Lung (tissue), 12 donors: Measurements from ENCODE around the gene GALNT12. TPM values are rescaled to one million over a fixed set of nuclear protein-coding genes. Genes with fewer than 3 reads are reported as not detected.

Experiments
- ATAC-seq: fragments of 200-7000 bp; cut with Tn5 transposase; one replicate; pipeline ENCODE4 v1.9.1; 2020; ENCODE audit warnings: moderate number of reproducible peaks; ENCODE audit not compliant: insufficient read depth, low FRiP score
- DNase-seq, 3 donors: peaks; one replicate each; pipeline ENCODE4 v3.0.0-alpha.2; 2013 to 2017
- H3K27ac ChIP-seq, 2 donors: one replicate each; pipeline ENCODE4 v1.5.1; 2013; ENCODE audit warnings: mild to moderate bottlenecking in 2 of 2, moderate library complexity in 2 of 2, control low read depth in 1 of 2, inconsistent platforms in 1 of 2, low read depth in 1 of 2, low read length in 1 of 2
- H3K27me3 ChIP-seq, 3 donors: one replicate each; pipeline ENCODE4 v1.5.1; 2013; ENCODE audit warnings: low read length in 2 of 3; ENCODE audit not compliant: control insufficient read depth in 3 of 3, insufficient read depth in 3 of 3
- H3K36me3 ChIP-seq, 4 donors: one replicate each; pipeline ENCODE4 v1.5.1; 2013; ENCODE audit warnings: low read length in 4 of 4, mild to moderate bottlenecking in 1 of 4, moderate library complexity in 1 of 4; ENCODE audit not compliant: control insufficient read depth in 4 of 4, insufficient read depth in 4 of 4
- H3K4me1 ChIP-seq, 5 donors: one replicate each; pipeline ENCODE4 v1.5.1; 2013; ENCODE audit warnings: low read length in 5 of 5, mild to moderate bottlenecking in 2 of 5, moderate library complexity in 1 of 5; ENCODE audit not compliant: control insufficient read depth in 5 of 5, insufficient read depth in 5 of 5
- H3K4me3 ChIP-seq: one replicate; pipeline ENCODE4 v1.5.1; 2013; ENCODE audit warnings: mild to moderate bottlenecking, control low read depth, moderate library complexity
- H3K9ac ChIP-seq, 2 donors: one replicate each; pipeline ENCODE4 v1.5.1; 2013; ENCODE audit warnings: low read length in 2 of 2, control low read depth in 1 of 2; ENCODE audit not compliant: insufficient read depth in 1 of 2
- H3K9me3 ChIP-seq, 4 donors: one replicate each; pipeline ENCODE4 v1.5.1; 2013; ENCODE audit warnings: low read length in 3 of 4, mild to moderate bottlenecking in 1 of 4, moderate library complexity in 1 of 4; ENCODE audit not compliant: control insufficient read depth in 4 of 4, insufficient read depth in 3 of 4
- WGBS, 2 donors: extraction: QIAGEN DNeasy Blood & Tissue Kit; methylation state at CpG; one replicate each; pipeline ENCODE4 v1.1.7; 2013; 5-methylcytosine and 5-hydroxymethylcytosine counted together
- polyA plus RNA-seq, 2 donors: library from polyadenylated mRNA; stranded (reverse); fragments of 200-250 nt; gene quantifications; one replicate each; pipeline ENCODE4 v1.2.1, GENCODE V29; 2013
- total RNA-seq, 2 donors: library from RNA; depleted of rRNA in 1 of 2; stranded (reverse); fragments of >200 nt in 1 of 2; gene quantifications; one replicate each; pipeline ENCODE4 v1.2.1, GENCODE V29; 2014 to 2021
- TF ChIP-seq, protein P1 (sequence below): IDR thresholded peaks from 2 replicates; pipeline ENCODE4 v1.5.1; 2012; ENCODE audit warnings: mild to moderate bottlenecking; ENCODE audit errors: control extremely low read depth, extremely low read depth
- donor health status: control.
- donor health status: control.
- donor health status: Bipolar disorder and iron deficiency.
- donor health status: healthy.
- donor health status: DM: yes; HTN: yes; CAD: no.

GALNT12 gene
- total and polyA plus RNA-seq, 4 donors, result 7.9 to 35.0 (median 20.1) TPM

DNA sequence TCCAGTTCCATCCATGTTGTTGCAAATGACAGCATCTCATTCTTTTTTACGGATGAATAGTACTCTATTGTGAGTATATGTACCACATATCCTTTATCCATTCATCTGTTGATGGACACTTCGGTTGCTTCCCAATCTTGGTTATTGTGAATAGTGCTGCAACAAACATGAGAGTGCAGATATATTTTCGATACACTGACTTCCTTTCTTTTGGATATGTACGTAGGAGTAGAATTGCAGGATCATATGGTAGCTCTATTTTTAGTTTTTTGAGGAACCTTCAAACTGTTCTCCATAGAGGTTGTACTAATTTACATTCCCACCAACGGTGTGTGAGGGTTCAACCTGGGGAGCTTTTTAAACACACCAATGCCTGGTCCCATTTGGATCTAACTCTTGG lies 22.3 kb downstream of the GALNT12 start:
- 58 to 74% methylated on average over 5 of the region's 5 CpGs for WGBS, 2 donors
- TF ChIP-seq, protein P1, sequence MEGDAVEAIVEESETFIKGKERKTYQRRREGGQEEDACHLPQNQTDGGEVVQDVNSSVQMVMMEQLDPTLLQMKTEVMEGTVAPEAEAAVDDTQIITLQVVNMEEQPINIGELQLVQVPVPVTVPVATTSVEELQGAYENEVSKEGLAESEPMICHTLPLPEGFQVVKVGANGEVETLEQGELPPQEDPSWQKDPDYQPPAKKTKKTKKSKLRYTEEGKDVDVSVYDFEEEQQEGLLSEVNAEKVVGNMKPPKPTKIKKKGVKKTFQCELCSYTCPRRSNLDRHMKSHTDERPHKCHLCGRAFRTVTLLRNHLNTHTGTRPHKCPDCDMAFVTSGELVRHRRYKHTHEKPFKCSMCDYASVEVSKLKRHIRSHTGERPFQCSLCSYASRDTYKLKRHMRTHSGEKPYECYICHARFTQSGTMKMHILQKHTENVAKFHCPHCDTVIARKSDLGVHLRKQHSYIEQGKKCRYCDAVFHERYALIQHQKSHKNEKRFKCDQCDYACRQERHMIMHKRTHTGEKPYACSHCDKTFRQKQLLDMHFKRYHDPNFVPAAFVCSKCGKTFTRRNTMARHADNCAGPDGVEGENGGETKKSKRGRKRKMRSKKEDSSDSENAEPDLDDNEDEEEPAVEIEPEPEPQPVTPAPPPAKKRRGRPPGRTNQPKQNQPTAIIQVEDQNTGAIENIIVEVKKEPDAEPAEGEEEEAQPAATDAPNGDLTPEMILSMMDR, result no peak

DNA sequence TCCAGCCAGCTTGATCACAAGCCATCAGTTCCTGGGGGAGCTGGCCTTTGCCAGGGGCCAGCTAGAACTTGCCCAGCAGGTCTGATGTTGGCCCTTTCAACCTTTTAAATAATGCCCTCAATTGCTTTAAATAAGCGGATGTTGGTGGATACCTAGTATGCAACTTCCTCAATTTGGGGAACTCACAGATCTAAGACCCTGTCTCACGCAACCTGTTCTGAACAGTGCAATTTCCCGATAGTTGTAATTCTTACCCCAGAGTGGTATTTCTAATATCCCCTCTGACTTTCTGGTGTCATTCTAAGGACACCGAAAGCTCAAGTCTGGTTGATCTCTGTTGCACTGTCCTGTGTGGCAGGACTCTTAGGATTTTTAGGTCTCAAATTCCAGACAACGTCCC lies 23.1 kb downstream of the GALNT12 start:
- peaks cover 0 to 3% (median 0%) of the 10 kb centered on the region in 4 donors for H3K36me3 ChIP-seq
- TF ChIP-seq, protein P1, result no peak
- no peak overlapping the region for H3K4me3 ChIP-seq
- 51 to 83% methylated on average over 5 of the region's 5 CpGs for WGBS, 2 donors
- ATAC-seq (no peak), DNase-seq (no peak)
- peaks cover 0 to 5% (median 0%) of the 10 kb centered on the region in 5 donors for H3K4me1 ChIP-seq
- H3K27me3 ChIP-seq, result no peaks in the 10 kb centered on the region
- peaks cover 0 to 4% (median 0%) of the 10 kb centered on the region in 4 donors for H3K9me3 ChIP-seq
- no peak overlapping the region for H3K9ac ChIP-seq
- no peak overlapping the region for H3K27ac ChIP-seq

More for the DNA sequence above, 22.3 kb downstream of the GALNT12 start:
- Histone ChIP-seq H3K9ac (no peak overlapping the region), H3K27ac (no peak overlapping the region), H3K4me3 (no peak overlapping the region), H3K27me3 (no peaks in the 10 kb centered on the region), H3K4me1 (peaks cover 0 to 5% (median 0%) of the 10 kb centered on the region in 5 donors), H3K36me3 (peaks cover 0 to 3% (median 0%) of the 10 kb centered on the region in 4 donors), H3K9me3 (peaks cover 0 to 4% (median 0%) of the 10 kb centered on the region in 4 donors)
- ATAC-seq, result no peak
- DNase-seq, result no peak

DNA sequence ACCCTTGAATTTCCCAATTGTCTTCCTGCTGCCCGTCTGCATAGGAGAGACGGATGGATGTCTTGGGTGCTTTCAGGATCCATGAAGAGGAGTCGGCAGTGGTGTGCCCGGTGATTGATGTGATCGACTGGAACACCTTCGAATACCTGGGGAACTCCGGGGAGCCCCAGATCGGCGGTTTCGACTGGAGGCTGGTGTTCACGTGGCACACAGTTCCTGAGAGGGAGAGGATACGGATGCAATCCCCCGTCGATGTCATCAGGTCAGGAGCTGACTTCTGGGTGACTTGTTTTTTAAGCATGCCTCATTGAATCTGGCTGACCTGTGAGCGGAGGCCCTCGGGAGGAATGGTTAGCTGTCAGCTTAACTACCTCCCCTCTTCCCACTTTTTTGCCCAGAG lies 24.2 kb downstream of the GALNT12 start:
- Histone ChIP-seq H3K4me1 (peaks cover 0 to 5% (median 0%) of the 10 kb centered on the region in 5 donors), H3K4me3 (no peak overlapping the region), H3K36me3 (peaks cover 0 to under 1% (median 0%) of the 10 kb centered on the region in 4 donors), H3K9me3 (peaks cover 0 to 2% (median 0%) of the 10 kb centered on the region in 4 donors), H3K27me3 (no peaks in the 10 kb centered on the region), H3K9ac (no peak overlapping the region), H3K27ac (no peak overlapping the region)
- TF ChIP-seq, protein P1, result no peak
- 64 to 85% methylated on average over 16 of the region's 16 CpGs for WGBS, 2 donors
- ATAC-seq, result no peak
- DNase-seq, result no peak

DNA sequence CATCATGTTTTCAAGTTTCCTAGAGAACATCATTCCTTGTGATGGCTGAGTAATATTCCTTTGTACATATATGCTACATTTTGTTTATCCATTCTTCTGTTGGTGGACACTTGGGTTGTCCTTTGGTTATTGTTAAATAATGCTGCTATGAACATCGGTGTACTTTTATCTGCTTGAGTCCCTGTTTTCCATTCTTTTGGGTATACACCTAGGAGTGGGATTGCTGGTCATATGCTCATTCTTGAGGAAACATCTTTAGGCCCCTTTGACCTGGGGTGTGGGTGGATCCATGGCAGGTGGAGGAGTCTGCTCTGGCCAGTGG lies 25.3 kb downstream of the GALNT12 start:
- H3K36me3 ChIP-seq, result no peaks in the 10 kb centered on the region
- H3K4me1 ChIP-seq, result peaks cover 0 to 5% (median 0%) of the 10 kb centered on the region in 5 donors
- H3K27ac ChIP-seq, result no peak overlapping the region
- no peak for ATAC-seq
- TF ChIP-seq, protein P1, result no peak
- no peaks in the 10 kb centered on the region for H3K9me3 ChIP-seq
- H3K27me3 ChIP-seq, result no peaks in the 10 kb centered on the region
- no peak overlapping the region for H3K9ac ChIP-seq
- WGBS, 2 donors, result 98 to 100% methylated on average over 1 of the region's 1 CpG
- H3K4me3 ChIP-seq, result no peak overlapping the region
- DNase-seq, result no peak
